SW480 (cell line): ENCODE measurements around the gene FOXP1.
A peak's percentile ranks its signal among the peaks of the same experiment; 100 is the strongest.

ENCODE experiments used
- DNase-seq: peaks from one replicate; pipeline ENCODE4 v3.0.0-alpha.2; 2016; ENCODE audit warnings: low spot score

Gene FOXP1

DNA sequence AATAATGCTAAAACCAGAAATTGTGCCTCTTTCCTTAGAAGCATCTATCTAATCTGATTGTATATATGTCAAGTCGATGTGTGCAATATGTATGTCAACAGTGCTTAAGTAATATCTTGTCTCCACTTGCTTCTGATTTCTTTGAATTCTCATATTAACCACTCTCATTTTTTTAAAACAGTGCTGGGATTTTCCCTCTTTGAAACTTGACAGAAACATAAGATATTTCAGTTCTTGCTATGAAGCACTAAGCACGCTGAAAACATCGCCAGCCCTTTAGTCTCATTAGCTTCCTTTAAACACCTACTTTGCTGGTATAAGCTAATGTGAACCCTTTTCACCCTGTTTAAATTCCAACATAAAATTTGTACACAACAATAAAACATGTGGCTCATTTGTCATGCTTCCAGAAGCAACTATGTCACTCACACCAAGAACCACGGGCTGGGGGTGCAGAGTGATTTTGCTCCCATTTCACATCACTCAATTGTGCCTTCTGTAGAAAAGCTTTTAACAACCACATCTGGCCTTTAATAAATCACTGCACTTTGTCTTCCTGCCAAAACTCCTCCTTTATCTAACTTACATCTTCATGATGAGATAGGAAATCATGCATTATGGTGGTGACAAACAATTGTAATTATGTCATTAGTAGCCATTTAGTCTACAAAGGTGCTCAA, 185.2 kb downstream of the FOXP1 start:
- DNase-seq, result no peak

DNA sequence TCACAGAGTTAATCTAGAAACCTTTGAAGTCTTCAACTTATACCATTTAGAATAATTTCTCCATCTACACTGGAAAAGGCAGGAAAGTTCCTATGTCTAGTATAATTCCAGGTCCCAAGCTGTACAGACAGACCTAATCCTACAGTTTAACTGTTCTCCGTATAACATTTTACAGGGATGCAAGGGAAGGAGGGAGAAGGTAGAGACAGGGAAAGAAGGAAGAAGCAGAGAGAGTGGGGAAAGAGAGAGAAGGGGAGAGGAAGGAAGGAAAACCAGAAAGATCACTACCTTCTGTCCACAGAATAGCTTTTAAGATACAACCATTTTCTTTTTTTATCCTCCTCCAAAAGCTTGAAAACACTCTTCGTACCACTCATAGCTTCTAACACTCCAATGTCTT, 185.8 kb downstream of the FOXP1 start:
- DNase-seq, result no peak

DNA sequence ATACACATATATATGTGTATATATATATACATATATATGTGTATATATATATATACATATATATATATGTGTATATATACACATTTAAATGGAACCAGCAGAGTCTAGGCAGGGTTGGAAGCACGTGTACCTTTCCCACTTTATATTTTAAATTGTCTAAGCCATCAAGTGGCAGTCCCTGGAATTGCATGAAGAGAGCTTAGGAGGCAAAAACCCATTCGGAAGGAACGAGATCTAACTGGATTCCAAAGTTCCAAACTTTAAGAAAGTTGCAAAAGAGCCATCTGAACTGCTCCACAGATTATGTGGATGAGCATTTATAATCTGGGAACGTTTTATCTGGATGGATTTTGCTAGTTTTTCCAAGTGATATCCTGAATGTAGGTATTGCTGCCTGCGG, 186.5 kb downstream of the FOXP1 start:
- peak; percentile 22 for DNase-seq

DNA sequence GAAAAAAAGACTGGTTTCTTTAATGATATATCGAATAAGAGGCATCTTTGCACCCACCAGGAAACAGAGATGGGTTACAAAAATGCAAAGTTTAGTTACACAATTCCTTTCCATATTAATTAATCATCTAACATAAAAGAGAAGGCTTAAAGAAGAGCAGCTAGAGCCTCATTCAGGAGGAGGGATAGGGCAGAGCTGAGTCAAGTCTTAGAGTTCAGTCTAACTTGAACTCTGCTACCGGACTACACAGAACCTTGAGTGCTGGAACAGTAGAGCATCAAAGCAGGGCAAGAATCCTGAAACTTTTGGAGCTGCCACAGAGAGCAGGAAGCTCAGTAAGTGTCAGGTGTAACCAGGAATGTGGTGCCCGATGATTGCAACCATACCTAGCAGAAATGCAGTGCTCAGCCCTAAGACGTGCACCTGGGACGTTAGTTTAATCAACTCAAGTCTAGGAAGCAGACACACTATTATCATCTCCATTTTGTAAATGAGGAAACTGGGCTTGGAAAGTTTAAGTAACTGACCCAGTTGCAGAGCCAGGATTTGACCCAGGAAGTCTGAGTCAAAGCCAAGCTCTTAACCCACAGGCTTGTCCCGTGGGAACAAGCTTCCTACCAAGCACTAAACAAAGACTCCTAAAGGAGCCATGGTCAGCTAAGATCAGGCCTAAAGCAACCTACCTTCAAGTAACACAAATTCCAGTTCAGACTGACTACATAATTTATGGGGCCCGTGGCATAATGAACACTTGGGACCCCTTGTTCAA, 187.4 kb downstream of the FOXP1 start:
- no peak for DNase-seq

DNA sequence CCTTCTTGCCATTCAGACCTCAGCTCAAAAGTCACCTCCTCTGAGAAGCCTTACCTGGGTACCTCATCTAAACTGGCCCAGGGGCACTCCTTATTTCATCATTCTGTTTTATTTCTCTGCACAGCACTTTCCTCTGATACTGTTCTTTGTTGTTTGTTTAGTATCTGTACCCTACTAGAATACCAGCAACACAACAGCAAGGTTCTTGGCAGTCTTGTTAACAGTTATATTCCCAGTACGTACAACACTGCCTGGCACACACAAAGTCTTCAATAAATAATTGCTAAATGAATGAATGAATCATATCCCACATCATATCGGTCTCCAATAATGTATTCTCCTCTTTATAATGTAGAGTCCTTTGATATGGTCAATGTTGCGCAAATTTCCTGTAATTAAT, 188.1 kb downstream of the FOXP1 start:
- peak; percentile 21 for DNase-seq

DNA sequence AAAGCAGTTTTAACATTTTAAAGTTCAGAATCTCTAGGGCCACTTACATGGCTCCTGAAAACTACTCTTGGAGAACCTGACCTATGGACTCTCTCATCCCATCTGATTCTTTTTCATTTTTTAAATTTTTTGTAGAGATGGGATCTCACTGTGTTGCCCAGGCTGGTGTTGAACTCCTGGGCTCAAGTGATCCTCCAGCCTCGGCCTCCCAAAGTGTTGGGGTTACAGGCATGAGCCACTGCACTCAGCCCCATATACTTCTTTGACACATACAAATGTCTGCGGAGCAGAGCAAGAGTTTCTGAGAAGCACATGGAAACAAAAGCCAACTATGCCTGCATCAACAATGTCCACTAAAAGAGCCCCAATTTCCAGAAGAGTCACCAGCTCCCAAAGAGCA, 189.8 kb downstream of the FOXP1 start:
- no peak for DNase-seq

DNA sequence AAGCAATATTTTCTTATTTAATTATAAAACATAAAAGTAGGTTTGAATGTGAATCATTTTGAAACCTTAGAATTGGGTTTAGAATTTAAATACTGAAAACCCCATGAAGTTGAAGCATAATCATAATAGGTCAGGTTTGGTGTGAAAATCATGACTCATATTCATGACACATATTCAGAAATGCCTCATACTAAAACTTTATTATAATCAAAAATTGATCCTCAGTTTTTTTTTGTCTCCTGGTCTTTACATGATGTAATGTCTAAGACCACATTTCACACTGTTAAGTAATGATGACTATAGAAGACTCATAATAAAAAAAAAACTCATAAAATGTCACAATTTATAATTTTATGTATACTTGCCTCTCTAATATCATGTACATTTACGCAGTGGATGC, 190.4 kb downstream of the FOXP1 start:
- no peak for DNase-seq

DNA sequence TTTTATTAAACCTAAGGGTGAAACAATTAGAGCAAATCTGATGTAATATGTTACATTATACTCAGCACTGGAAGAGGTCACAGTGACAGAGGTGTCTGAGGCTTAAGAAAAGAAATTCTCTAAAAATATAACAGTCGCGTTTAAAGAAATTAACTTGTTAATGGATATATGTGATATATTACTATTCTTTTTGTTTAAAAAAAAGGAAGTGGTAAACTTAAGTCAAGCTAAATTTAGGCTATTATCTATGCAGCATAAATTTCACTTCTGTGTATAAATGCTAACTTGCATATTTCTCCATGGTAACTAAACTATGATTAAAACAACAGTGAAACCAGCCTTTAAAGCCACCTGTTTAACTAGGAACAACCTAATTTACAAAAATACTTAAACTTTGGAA, 191.3 kb downstream of the FOXP1 start:
- DNase-seq, result no peak

DNA sequence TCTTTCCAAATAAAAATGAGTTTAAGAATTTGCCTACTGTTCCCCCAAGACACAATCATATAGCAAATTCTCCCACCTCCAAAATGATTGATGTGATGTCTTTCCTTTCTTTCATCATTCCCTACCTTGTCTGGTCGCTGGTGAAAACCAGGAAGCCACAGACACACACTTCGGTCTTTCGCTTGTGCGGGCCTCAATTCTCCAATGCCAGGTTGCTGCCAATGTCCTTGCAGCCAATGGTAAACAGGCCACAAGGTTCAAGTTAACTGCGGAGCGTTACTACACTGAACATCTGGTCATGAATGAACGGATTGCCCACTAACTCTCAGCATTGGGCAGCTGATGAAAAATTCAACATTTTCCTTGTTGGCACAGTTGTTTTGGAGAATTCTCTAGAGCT, 192.2 kb downstream of the FOXP1 start:
- no peak for DNase-seq

DNA sequence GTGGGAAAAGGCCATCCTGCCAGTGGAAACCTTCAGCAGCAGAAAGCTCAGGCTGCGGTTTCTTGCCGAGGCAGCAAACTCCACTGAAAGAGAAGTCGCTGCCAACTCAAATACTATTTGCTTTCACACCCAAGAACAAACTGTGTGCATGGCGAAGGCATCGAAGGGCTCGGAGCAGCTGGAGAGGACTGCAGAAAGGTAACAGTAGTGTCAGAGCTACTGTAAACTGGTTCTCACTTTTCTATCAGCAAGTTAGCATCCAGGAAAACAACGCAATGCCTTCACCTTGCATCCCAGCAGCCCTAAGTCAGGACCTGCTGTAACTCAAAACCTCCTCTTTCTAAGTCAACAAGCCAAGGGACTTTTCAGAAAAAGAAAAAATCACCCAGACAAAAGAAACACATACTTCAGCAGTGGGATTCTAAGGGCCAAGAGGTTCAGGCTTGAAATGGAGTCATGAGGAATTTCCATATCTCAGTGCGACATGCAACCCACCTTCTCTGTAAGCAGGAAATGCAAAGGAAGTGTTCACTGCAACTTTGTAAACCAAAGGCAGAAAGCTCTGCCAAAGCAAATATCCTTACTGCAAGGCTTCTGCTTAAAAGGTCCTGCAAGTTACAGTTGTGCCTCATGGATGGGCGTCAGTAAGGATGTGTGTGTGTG, 193.5 kb downstream of the FOXP1 start:
- no peak for DNase-seq

DNA sequence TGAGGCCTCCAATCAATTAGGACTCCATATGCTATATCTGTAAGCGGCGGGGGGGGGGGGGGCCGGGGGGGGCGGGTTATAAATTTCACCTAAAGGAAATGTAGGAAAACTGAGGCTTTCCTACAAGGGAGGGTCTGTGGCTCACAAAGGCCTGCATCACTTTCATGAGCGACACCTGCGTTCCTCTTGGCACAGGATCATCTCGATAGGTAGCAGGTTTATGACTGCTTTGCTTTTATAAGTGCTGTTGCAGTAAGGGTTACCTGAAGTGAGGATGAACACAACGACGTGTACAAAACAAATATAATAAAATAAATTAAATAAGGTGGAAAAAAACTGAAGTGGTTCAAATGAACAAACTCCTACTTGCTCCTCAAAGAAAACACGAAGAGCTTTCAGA, 194.3 kb downstream of the FOXP1 start:
- no peak for DNase-seq

DNA sequence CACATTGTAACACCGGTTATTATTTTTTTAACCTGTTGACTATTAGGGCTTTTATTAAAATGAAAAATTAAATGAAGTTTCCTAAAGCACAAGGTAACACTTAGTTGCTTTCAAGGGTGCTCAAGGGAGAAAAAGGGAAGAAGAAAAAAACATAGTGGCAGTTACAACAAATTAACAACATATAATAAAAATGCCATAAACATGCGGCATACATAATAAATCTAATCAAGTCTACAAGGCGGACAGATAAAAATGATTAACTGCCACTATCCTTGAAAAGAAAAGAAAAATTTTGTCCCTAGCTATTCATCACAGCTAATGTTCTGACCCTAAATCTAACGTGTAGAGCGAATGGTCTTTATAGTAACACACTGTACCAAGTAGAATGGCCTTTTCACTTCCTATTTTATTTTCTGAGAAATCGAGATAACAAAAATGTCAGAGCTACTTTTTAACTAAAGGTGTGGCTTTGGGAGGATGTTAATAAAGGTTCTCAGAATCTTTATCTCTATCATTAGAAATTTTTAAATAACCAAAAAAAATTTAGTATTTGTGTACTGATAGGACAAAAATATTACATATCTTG, 194.9 kb downstream of the FOXP1 start:
- no peak for DNase-seq

DNA sequence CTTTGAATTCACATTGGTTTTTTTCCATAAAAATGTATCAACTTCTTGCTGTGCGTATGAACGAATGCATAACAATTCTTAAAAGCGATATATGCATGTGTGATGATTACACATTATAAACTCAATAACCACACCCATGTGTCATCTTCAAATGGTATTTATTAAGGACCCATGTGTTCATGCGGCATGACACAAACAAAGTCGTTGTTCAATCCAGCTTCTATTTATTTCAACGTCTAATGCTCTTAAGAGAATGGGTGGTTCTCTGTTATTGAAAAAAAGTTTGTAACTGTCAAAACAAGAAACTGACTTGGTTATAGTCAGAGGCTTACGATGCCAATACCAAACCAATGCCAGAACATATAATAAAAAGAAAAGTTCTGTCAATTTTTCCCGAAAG, 195.9 kb downstream of the FOXP1 start:
- DNase-seq, result no peak

DNA sequence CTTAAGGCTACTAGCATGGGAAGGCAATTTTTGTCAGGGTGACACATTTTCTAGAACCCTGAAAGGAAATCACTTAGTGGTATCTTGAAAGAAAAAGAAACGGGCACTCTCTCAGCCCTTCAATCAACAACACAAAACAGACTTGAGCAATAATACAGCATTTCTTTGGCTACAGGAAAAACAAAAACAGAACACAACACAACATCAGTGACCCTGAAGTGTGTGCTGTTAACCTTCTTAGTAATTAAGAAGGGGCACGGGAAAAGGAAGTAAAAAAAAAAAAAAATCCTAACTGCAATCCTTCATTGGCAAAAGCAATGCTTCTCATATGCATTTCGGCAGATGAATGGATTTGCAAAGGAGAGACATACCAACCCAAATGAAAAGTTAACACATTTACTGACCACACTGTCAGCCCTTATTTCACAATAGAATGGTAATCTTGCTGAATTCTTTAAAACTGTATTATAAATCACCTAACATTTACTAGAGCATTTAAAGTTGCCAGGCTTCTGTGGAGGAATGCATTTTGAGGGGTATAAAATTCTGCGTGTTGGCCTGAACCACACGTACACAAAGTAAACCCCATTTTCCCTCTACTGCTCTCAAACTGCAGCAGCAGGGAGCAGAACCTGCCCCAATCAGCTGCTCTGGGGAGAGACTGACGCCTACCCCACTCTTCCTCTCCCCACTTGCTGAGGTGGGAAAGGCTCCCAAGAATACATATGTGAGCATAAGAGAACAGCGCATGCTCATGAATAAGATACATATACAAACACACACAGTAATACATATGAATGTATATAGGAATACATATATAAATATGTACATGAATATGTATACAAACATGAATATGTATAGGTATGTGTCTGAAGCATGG, 198.5 kb downstream of the FOXP1 start:
- DNase-seq, result no peak

DNA sequence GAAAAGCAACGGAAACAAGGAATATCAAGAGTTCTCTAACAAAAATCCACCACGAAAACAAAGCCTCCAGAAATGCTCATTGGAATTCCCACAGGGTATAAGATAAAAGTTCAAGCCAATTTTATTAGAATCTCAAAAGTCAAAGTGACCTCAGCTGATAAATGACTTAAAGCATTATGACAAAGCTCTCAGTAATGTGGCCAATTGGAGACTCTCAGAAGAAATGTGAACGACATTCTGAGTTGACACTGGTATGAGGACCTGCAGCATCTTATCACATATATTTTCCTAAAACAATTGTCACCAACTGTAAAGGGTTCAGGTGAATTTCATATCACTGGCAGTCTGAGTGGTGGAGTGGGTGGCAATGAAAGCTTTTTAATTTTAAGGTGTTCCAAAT, 199.1 kb downstream of the FOXP1 start:
- DNase-seq, result no peak

DNA sequence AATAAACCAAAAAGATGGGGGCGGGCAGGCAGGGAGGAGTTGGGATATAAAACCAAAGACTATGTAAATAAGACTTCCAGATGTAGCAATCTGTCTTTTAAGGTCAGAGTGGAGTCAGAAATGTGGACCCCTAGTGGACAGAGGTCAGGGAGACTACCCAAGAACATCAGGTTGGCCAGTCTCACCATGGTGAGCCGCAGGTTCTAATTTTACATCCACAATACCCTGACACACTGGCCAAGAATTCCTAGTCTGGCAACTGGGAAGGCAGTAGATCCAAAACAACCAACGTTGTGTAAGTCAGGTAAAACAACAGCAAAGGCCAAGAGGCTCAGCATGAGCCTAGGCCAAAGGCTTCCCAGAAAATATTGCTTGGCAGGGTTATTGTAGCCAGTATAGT, 203.4 kb downstream of the FOXP1 start:
- DNase-seq, result no peak

DNA sequence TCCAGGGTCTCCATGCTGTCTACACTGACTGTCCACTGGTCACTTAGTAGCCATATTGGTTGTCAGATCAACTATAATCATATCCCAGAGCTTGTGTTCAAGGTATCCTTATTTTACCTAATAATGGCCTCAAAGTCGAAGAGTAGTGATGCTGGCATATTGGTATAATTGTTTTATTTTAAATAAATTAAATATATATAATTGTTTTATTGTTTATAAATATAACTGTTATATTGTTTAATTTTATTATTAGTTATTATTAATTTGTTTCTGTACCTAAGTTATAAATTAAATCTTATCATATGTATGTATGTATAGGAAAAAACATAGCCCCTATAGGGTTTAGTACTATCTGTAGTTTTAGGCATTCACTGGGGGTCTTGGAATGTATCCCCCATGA, 205.0 kb downstream of the FOXP1 start:
- DNase-seq, result no peak

DNA sequence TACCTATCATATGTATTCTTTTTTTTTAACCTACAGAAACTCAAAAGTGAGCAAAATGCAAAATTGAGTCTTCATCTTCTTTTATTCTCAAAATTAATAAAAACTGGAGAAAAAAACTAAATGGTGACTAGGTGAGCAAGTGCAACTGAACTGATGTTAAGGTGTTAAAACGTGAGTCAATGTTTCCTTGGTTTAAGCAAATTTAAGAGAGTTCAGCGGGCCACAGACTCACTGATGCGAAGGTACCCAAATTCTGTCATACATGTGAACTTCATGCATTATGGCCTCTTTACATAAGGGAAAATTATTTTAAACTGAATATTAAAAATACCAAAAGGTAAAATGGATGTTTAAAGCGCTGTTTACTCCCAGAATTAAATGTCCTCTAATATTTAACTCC, 206.6 kb downstream of the FOXP1 start:
- no peak for DNase-seq

DNA sequence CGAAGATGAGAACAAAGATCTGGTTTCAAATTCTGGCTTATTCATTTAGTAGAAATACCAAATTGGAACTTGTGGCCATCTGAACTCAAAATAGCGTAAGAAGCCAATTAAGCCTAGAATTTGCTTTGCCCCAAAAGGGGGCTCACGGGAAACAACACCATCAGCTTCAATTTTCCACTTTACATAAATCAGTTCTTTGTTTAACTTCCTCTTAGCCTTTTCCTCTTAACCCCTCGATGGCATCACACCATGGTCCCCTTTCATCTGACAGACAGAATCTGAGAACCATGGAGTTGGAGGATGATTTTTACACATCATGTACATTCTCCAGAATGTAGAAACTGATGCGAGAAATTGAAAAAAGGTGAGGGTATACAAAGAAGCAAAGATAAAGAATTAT, 207.0 kb downstream of the FOXP1 start:
- no peak for DNase-seq

DNA sequence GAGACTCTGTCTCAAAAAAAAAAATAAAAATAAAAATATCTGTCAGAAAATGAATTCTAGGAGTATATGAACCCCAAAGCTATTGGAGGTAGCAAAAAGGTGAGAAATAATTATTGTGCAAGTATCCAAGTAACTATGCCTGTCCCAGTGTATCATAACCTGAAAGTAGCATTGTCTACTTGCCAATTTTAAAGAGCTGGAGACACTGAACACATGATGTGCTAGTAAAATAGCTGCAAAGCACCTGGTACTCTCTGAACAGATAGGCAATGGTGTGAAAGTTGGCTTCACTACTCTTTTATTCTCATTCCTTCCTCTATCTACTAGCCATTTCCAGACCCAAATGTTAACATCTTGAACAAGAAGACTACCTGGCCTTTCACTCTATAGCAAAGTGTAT, 208.9 kb downstream of the FOXP1 start:
- DNase-seq, result no peak

DNA sequence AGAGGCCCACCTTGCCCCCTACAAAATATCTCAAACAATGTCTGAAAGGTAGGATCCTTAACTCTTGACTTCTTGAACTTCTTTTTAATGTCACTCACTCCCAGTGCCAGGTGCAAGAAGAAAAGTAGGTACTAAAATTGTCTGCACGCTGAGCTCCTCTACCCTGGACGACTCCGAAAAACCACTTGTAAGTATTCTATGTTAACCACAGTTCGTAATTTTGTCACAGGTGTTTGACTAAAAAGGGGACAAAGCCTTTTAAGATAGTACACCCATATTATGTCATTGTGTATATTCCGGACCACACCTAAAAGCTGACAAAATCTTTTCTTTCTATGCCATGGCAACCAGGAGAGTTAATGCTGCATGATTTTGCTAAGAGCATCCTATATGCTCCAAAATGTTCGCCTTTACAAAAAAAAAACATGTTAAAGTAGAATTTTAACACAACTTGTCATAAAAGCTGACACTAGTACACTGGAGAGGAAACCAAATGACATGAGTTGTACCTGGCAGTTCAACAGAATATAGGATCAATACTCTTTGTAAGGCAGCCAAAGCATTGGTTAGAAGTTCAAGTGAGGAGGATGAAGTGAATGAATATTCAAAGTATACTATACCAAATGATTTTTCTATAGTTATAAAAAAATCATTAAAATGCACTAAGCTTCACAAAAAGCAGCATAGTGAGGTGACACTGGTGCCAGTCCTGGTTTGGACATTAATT, 210.5 kb downstream of the FOXP1 start:
- DNase-seq, result no peak
